DMS 273 treated with DMSO at 0.1 percent for 48 hours (cell line): ENCODE data around the gene PPP1CC.

Source experiments
- DNase-seq: peaks from one replicate; lab custom pipeline; 2025; lab: John Stamatoyannopoulos, UW

Gene PPP1CC

DNA sequence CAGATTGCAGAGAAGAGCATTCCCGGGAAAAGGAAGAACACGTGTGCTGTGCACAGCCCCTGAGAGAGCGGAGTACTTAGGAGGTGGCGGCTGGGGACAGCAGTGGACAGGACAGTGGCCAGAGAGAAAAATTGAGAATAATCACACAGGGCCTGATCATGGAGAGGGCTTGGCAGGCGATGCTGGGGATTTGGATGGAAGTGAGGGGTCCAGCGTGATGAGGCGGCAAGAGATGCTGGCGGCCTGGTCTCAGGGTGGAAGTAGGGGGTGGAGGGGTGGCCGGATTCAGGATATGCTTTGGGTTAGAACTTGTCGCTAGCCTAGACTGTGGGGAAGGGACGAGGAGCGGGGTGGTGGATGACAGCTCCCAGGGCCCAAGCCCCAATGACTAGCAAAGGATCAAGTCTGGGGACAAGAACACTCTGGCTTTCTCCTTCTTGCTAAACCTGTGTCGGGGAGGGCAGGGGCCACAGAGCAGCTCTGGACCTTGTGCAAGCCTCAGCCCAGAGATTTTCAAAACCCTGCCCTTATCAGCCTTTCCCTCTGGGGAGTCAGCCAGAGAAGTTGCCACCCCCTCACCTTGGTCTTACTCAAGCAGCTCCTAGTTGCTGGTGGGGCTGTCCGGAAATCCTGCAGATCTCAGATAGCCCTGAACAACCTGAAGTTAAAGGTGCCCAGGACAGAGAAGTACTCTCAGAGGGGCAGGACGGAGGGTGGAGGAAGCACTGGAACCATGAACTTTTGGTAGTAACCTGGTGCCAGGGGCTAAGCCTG, 55.1 kb downstream of the PPP1CC start:
- no peak for DNase-seq

DNA sequence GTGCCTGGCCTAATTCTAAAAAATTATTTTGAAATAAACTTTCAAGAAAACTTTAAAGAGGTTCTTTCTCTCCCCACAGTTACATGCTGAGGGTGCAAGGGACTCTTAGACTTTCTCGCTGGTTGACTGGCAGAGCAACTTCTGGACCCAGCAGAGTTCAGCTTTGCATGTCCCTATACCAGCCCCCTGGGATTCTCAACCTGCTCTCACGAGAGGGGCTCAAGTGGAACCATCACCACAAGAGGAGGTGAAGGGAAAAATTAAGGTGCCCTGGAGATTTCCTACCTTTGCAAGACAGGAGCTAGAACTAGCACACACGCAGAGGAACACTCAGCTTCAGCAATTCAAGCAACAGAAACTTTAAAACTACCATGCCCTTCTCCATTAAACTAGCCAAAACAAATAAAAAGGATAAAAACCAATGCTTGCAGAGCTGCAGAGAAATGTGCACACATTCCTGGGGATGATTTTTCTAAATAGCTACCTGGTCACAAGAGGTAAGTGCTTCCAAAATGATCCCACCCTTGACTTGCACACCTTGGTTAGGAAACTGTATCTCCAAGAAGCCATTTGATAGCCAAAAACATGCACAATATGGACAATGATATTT, 56.3 kb downstream of the PPP1CC start:
- no peak for DNase-seq

DNA sequence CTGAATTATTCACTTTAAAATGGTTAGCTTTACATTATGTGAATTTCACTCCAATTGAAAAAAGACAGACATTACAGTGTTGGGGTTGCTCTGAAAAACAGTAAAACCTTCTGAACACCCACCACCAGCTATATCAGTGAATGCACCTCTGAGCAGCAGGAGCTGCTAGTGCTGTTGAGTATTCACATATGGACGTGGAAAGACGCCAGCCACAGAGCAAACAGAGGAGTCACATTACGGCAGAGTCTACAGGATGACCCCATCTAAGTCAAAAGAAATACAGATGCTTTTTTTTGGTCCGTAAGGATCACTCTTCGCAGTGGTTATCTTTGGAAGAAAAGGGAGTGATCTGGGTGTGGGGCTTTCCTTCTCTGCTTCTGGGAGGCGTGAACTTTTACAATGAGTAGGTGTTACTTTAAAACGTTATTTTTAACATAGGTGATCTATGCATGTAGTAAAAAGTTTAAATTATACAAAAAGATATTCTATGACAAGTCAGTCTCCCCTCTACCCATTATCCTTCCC, 58.3 kb downstream of the PPP1CC start:
- DNase-seq: peak; percentile 32

DNA sequence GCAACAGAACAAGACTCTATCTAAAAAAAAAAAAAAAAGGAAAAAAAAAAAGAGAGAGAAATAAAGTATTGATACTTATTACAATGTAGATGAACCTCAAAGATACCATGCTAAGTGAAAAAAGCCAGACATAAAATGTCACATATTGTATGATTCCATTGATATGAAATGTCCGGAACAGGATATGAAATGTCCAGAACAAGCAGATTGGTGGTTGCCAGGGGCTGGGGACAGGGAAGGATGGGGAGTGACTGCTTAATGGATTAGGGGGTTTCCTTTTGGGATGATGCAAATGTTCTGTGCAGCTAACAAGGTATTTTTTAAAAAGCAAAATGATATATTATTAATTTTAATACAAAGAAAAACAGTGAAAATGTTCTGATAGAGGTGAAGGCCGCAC, 58.8 kb downstream of the PPP1CC start:
- DNase-seq: no peak

DNA sequence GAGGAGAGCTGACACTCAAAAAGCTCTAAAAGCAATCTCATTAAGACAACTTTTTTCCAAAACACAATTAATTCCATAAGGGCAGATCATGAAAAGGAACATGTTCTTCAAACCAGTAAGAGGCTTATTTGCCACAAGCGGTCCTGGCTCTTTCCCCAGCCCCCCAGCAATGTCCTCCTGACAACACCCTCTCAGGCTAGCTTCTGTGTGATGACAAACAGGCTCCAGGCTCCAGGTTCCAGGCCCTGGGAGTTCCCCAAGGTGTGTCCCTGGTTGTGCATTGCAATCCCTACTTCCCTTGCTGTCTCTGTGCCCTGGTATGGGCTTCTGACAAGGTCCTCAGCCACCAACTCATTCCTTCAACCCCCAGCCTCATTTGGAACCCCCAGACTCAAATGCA, 62.7 kb downstream of the PPP1CC start:
- no peak for DNase-seq

DNA sequence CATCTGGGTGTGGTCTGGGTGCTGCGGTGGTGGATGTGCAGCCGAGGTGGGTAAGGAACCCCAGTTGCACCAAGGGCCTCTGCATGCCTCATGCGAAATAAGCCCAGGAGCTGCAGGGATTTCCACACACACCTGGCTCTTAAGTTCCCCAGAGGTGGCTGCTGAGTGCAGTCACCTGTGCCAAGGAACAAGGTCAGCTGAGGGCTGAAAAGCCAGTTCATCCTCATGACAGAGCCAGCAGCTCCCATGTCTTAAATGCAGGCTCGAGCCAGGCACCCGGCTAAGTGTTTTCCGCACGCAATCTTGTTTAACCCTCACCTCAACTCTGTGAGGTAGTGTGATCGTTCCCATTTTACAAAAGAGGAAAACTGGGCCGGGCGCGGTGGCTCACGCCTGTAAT, 63.5 kb downstream of the PPP1CC start:
- no peak for DNase-seq

DNA sequence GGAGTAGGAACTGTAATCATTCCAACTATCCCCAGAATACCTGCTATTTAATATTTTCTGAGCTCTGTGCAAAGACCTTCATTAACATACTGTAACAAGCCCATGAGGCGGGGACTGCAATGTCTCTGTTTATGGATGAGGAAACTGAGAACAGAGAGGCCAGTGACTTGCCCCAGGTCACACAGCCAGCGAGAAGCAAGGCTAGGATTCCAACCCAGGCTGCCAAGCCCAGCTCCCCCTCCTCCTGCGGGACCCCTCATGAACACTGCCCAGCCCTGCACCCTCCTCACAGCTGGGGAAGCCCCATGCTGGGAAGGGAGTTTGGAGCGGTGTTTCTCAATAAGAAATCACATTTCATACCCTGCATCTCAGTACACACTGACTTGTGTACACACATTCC, 64.7 kb downstream of the PPP1CC start:
- no peak for DNase-seq

DNA sequence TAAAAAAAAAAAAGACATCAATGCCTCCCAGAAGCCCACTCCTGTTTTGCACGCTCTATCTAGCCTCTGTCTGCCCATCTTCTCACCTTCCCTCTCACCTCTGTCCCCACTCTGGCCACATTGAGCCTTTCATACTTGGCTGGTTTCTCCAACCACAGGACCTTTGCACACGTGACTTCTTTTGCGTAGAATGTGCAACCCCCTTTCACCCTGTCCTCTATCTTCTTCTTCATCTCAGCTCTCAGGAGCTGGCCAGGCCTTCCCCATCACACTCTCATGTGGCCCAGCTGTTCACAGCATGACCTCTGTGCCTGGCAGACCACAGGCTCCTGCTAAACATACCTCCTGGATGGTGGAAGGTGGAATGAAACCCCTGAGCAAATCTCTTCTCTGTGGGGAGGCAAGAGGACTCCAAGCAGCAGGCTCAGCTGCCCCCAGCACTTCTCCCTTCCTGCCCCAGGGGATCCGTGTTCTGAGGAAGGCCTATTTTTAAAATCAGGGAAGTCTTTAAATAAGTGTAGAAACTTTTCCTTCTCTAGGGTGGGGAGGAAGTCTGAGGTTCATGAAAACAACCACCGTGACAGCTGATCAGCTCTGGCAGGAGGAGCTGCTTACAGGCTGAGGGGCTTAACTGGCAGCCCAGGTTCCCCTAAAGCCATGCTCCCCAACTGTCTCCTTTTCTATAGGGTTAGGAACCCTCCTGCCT, 65.3 kb downstream of the PPP1CC start:
- no peak for DNase-seq

DNA sequence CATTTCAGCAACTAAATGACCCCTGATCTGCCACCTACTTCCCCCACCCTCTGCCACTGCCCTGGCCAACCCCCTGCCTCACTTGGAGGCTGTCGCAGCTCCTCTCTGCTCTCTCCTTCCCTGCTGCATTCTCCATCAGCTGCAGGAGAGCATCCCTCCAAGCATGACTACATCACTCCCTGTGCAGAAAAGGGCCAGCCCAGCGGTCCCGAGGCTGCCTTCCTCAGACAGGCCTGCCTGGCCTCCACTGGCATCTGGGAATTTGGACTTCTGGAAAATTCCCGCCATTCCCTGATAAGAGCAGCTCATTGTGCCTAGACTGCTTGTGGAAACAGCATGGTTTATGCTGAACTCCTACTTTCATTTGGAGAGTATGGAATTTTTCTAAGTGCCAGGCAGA, 66.5 kb downstream of the PPP1CC start:
- DNase-seq: no peak

DNA sequence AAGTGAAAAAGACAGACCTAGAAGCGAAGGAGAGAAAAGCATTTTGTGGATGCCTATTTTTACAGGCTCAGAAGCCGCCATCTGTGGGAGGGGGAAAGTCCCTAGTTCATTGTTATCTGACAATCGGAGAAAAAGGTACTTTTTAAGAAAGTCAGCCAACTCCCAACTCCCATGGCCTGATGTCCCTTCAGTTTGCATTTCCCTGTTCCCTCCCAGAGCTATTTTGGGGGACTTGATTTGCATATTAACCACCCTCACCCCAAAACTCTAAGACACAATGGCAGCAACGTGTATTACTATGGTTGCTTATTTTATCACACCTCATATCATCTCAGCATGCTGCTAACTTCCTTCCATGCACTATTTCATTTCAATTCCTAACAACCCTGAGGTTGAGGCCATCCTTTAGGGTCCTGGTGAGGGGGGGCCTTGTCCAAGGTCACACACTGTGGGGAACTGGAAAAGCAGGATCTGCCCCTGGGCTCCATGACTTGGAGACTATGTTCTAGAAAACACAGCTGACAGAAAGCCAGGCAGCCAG, 72.5 kb downstream of the PPP1CC start:
- DNase-seq: no peak
